Bronchial epithelial cell (primary cell): Measurements from ENCODE around the gene SKI. TPM values are rescaled to one million over a fixed set of nuclear protein-coding genes. Genes with fewer than 3 reads are reported as not detected.
"Not testable (repeated sequence)": the region's sequence is repeated elsewhere in the genome, so short reads cannot be mapped to it uniquely, and the experiment has no call there.

Source experiments
- DNase-seq: peaks from one replicate; pipeline ENCODE4 v3.0.0-alpha.2; 2010; ENCODE audit warnings: low read depth
- FAIRE-seq: peaks from 2 replicates; lab custom pipeline; 2011; peaks lifted over from hg19 to GRCh38; lab: Jason Lieb, UNC
- H3K27me3 ChIP-seq: 2 replicates; pipeline ENCODE4 v1.5.1; 2011; ENCODE audit warnings: low read length; ENCODE audit not compliant: control insufficient read depth, insufficient read depth
- H3K36me3 ChIP-seq: 2 replicates; pipeline ENCODE4 v1.5.1; 2011; ENCODE audit warnings: low read length; ENCODE audit not compliant: control insufficient read depth, insufficient read depth
- H3K4me3 ChIP-seq: 2 replicates; pipeline ENCODE4 v1.5.1; 2011; ENCODE audit warnings: mild to moderate bottlenecking, low read depth, low read length, control low read depth
- CTCF ChIP-seq: IDR thresholded peaks from 2 replicates; pipeline ENCODE4 v1.5.1; 2011; ENCODE audit warnings: mild to moderate bottlenecking, moderate library complexity, low read length, control low read depth, inconsistent platforms; ENCODE audit not compliant: insufficient read depth, severe bottlenecking
- total RNA-seq: library from RNA; depleted of rRNA; stranded (reverse); fragments of >200 nt; gene quantifications from 2 replicates; pipeline ENCODE4 v1.2.1, GENCODE V29; 2014

Gene SKI
- total RNA-seq, 1 donor from 2014 or later, result 8.4 TPM

- H3K4me3 ChIP-seq, result no peak overlapping the region
- no peaks in the 10 kb centered on the region for H3K27me3 ChIP-seq
- FAIRE-seq (no peak), DNase-seq (no peak)
- no peak for TF ChIP-seq CTCF
- H3K36me3 ChIP-seq, result peaks cover 7% of the 10 kb centered on the region
Measured at GRCh38 chr1:2291577-2291976, 63.5 kb downstream of the SKI start.

GRCh38 chr1:2292725-2293450 lies 64.8 kb downstream of the SKI start:
- TF ChIP-seq CTCF, result no peak

GRCh38 chr1:2294033-2294724 lies 66.1 kb downstream of the SKI start:
- peaks cover 6% of the 10 kb centered on the region for H3K36me3 ChIP-seq
- FAIRE-seq (no peak), DNase-seq (no peak)
- TF ChIP-seq CTCF, result no peak
- no peak overlapping the region for H3K4me3 ChIP-seq
- no peaks in the 10 kb centered on the region for H3K27me3 ChIP-seq

More at GRCh38 chr1:2292725-2293450, 64.8 kb downstream of the SKI start:
- DNase-seq, result no peak
- Histone ChIP-seq H3K4me3 (no peak overlapping the region), H3K36me3 (peaks cover 6% of the 10 kb centered on the region), H3K27me3 (no peaks in the 10 kb centered on the region)
- FAIRE-seq, result no peak

- FAIRE-seq (no peak), DNase-seq (no peak)
- Histone ChIP-seq H3K27me3 (no peaks in the 10 kb centered on the region), H3K4me3 (no peak overlapping the region), H3K36me3 (peaks cover 5% of the 10 kb centered on the region)
- TF ChIP-seq CTCF, result no peak
Measured at GRCh38 chr1:2294725-2295078, 66.6 kb downstream of the SKI start.

- H3K36me3 ChIP-seq, result peaks cover 5% of the 10 kb centered on the region
- no peak for DNase-seq
- no peak overlapping the region for H3K4me3 ChIP-seq
- no peak for TF ChIP-seq CTCF
- peak; percentile 62 for FAIRE-seq
- H3K27me3 ChIP-seq, result no peaks in the 10 kb centered on the region
Measured at GRCh38 chr1:2295526-2295925, 67.4 kb downstream of the SKI start.

- not testable (repeated sequence) for H3K27me3 ChIP-seq, FAIRE-seq, DNase-seq, H3K36me3 ChIP-seq, H3K4me3 ChIP-seq
Measured at GRCh38 chr1:2296211-2296610, 68.1 kb downstream of the SKI start.
